ENCODE measurements around the gene HNF1B.

The HNF1B gene

GRCh38 chr17:37711113-37711512, 33.7 kb downstream of the HNF1B start:
- no peaks in the 10 kb centered on the region for H3K36me3 Mint-ChIP-seq (ENCODE audit: low read depth)

GRCh38 chr17:37710344-37710886, 34.4 kb downstream of the HNF1B start:
- H3K4me3 Mint-ChIP-seq, result no peak overlapping the region
- peaks cover 63% of the 10 kb centered on the region for H3K27me3 Mint-ChIP-seq
- H3K36me3 Mint-ChIP-seq (ENCODE audit: low read depth), result no peaks in the 10 kb centered on the region

More at GRCh38 chr17:37711113-37711512, 33.7 kb downstream of the HNF1B start:
- peaks cover 3% of the 10 kb centered on the region for H3K4me1 Mint-ChIP-seq (ENCODE audit: low read depth)
- no peak overlapping the region for H3K27ac Mint-ChIP-seq
- no peak for DNase-seq
- H3K9me3 Mint-ChIP-seq, result no peaks in the 10 kb centered on the region
- H3K4me3 Mint-ChIP-seq, result no peak overlapping the region
- H3K27me3 Mint-ChIP-seq, result peaks cover 62% of the 10 kb centered on the region

GRCh38 chr17:37708616-37709212, 36.1 kb downstream of the HNF1B start:
- Mint-ChIP-seq H3K4me3 (no peak overlapping the region), H3K9me3 (no peaks in the 10 kb centered on the region), H3K4me1 (ENCODE audit: low read depth) (peaks cover 3% of the 10 kb centered on the region), H3K27ac (no peak overlapping the region), H3K27me3 (peaks cover 68% of the 10 kb centered on the region), H3K36me3 (ENCODE audit: low read depth) (no peaks in the 10 kb centered on the region)
- DNase-seq, result no peak

More at GRCh38 chr17:37710344-37710886, 34.4 kb downstream of the HNF1B start:
- Mint-ChIP-seq H3K27ac (no peak overlapping the region), H3K9me3 (no peaks in the 10 kb centered on the region), H3K4me1 (ENCODE audit: low read depth) (peaks cover 3% of the 10 kb centered on the region)
- no peak for DNase-seq

- Mint-ChIP-seq H3K27ac (no peak overlapping the region), H3K36me3 (ENCODE audit: low read depth) (no peaks in the 10 kb centered on the region), H3K27me3 (peaks cover 67% of the 10 kb centered on the region), H3K9me3 (no peaks in the 10 kb centered on the region), H3K4me1 (ENCODE audit: low read depth) (peaks cover 3% of the 10 kb centered on the region), H3K4me3 (no peak overlapping the region)
- DNase-seq, result no peak
Measured at GRCh38 chr17:37708008-37708615, 36.7 kb downstream of the HNF1B start.

- H3K36me3 Mint-ChIP-seq (ENCODE audit: low read depth), result no peaks in the 10 kb centered on the region
- no peak overlapping the region for H3K4me3 Mint-ChIP-seq
- H3K9me3 Mint-ChIP-seq, result no peaks in the 10 kb centered on the region
- no peak for DNase-seq
- no peak overlapping the region for H3K27ac Mint-ChIP-seq
- peaks cover 4% of the 10 kb centered on the region for H3K4me1 Mint-ChIP-seq (ENCODE audit: low read depth)
- peaks cover 66% of the 10 kb centered on the region for H3K27me3 Mint-ChIP-seq
Measured at GRCh38 chr17:37706446-37706845, 38.4 kb downstream of the HNF1B start.

- peaks cover 45% of the 10 kb centered on the region for H3K27me3 Mint-ChIP-seq
- H3K4me3 Mint-ChIP-seq, result no peak overlapping the region
- H3K9me3 Mint-ChIP-seq, result no peaks in the 10 kb centered on the region
- H3K27ac Mint-ChIP-seq, result no peak overlapping the region
- no peak for DNase-seq
- H3K4me1 Mint-ChIP-seq (ENCODE audit: low read depth), result peaks cover 16% of the 10 kb centered on the region
- H3K36me3 Mint-ChIP-seq (ENCODE audit: low read depth), result no peaks in the 10 kb centered on the region
Measured at GRCh38 chr17:37702598-37702997, 42.3 kb downstream of the HNF1B start.

GRCh38 chr17:37701496-37701898, 43.4 kb downstream of the HNF1B start:
- peak; percentile 56 for DNase-seq
- H3K4me3 Mint-ChIP-seq, result no peak overlapping the region
- no peaks in the 10 kb centered on the region for H3K9me3 Mint-ChIP-seq
- peaks cover 48% of the 10 kb centered on the region for H3K27me3 Mint-ChIP-seq
- peaks cover 26% of the 10 kb centered on the region for H3K4me1 Mint-ChIP-seq (ENCODE audit: low read depth)
- no peaks in the 10 kb centered on the region for H3K36me3 Mint-ChIP-seq (ENCODE audit: low read depth)
- no peak overlapping the region for H3K27ac Mint-ChIP-seq

GRCh38 chr17:37700881-37701280, 44.0 kb downstream of the HNF1B start:
- no peak overlapping the region for H3K4me3 Mint-ChIP-seq
- H3K27ac Mint-ChIP-seq, result no peak overlapping the region
- no peak for DNase-seq
- no peaks in the 10 kb centered on the region for H3K9me3 Mint-ChIP-seq
- H3K36me3 Mint-ChIP-seq (ENCODE audit: low read depth), result no peaks in the 10 kb centered on the region
- peaks cover 47% of the 10 kb centered on the region for H3K27me3 Mint-ChIP-seq
- H3K4me1 Mint-ChIP-seq (ENCODE audit: low read depth), result peaks cover 28% of the 10 kb centered on the region

GRCh38 chr17:37699285-37699973, 45.4 kb downstream of the HNF1B start:
- H3K9me3 Mint-ChIP-seq, result peaks cover 3% of the 10 kb centered on the region
- DNase-seq, result no peak
- H3K36me3 Mint-ChIP-seq (ENCODE audit: low read depth), result no peaks in the 10 kb centered on the region
- H3K4me3 Mint-ChIP-seq, result no peak overlapping the region
- peaks cover 38% of the 10 kb centered on the region for H3K27me3 Mint-ChIP-seq
- H3K4me1 Mint-ChIP-seq (ENCODE audit: low read depth), result peaks cover 28% of the 10 kb centered on the region
- no peak overlapping the region for H3K27ac Mint-ChIP-seq

- Mint-ChIP-seq H3K36me3 (ENCODE audit: low read depth) (no peaks in the 10 kb centered on the region), H3K27me3 (peaks cover 32% of the 10 kb centered on the region), H3K27ac (no peak overlapping the region), H3K4me1 (ENCODE audit: low read depth) (peaks cover 28% of the 10 kb centered on the region), H3K9me3 (peaks cover 4% of the 10 kb centered on the region), H3K4me3 (no peak overlapping the region)
- DNase-seq, result no peak
Measured at GRCh38 chr17:37698911-37699255, 46.0 kb downstream of the HNF1B start.

GRCh38 chr17:37698132-37698910, 46.5 kb downstream of the HNF1B start:
- H3K27ac Mint-ChIP-seq, result no peak overlapping the region
- no peaks in the 10 kb centered on the region for H3K36me3 Mint-ChIP-seq (ENCODE audit: low read depth)
- H3K27me3 Mint-ChIP-seq, result peaks cover 28% of the 10 kb centered on the region
- peaks cover 28% of the 10 kb centered on the region for H3K4me1 Mint-ChIP-seq (ENCODE audit: low read depth)
- H3K4me3 Mint-ChIP-seq, result no peak overlapping the region
- DNase-seq, result no peak
- H3K9me3 Mint-ChIP-seq, result peaks cover 4% of the 10 kb centered on the region

GRCh38 chr17:37697381-37697780, 47.5 kb downstream of the HNF1B start:
- H3K36me3 Mint-ChIP-seq (ENCODE audit: low read depth), result no peaks in the 10 kb centered on the region
- no peak overlapping the region for H3K4me3 Mint-ChIP-seq
- peaks cover 28% of the 10 kb centered on the region for H3K4me1 Mint-ChIP-seq (ENCODE audit: low read depth)
- DNase-seq, result no peak
- H3K27ac Mint-ChIP-seq, result no peak overlapping the region
- peaks cover 26% of the 10 kb centered on the region for H3K27me3 Mint-ChIP-seq
- H3K9me3 Mint-ChIP-seq, result peaks cover 4% of the 10 kb centered on the region

GRCh38 chr17:37696366-37696765, 48.5 kb downstream of the HNF1B start:
- Mint-ChIP-seq H3K27me3 (peaks cover 18% of the 10 kb centered on the region), H3K4me1 (ENCODE audit: low read depth) (peaks cover 26% of the 10 kb centered on the region), H3K4me3 (no peak overlapping the region), H3K27ac (no peak overlapping the region), H3K36me3 (ENCODE audit: low read depth) (no peaks in the 10 kb centered on the region), H3K9me3 (peaks cover 4% of the 10 kb centered on the region)
- DNase-seq, result no peak

- Mint-ChIP-seq H3K36me3 (ENCODE audit: low read depth) (no peaks in the 10 kb centered on the region), H3K27ac (no peak overlapping the region), H3K27me3 (peaks cover 14% of the 10 kb centered on the region), H3K4me3 (no peak overlapping the region), H3K9me3 (peaks cover 4% of the 10 kb centered on the region), H3K4me1 (ENCODE audit: low read depth) (peaks cover 26% of the 10 kb centered on the region)
- DNase-seq, result no peak
Measured at GRCh38 chr17:37695726-37696125, 49.1 kb downstream of the HNF1B start.
